Effector memory CD8-positive, alpha-beta T cell (primary cell): ENCODE measurements around the gene GRM5.

Source experiments
- ATAC-seq: fragments of 150-1000 bp; cut with Tn5 transposase; replicated peaks from 2 replicates; pipeline ENCODE4 v1.10.0; 2021; ENCODE audit warnings: mild to moderate bottlenecking, moderate library complexity
- DNase-seq, 3 experiments: peaks; one replicate each; pipeline ENCODE4 v3.0.0; 2021
- H3K27ac Mint-ChIP-seq, 2 donors: one replicate each; pipeline ENCODE4 v1.8.0; 2022; ENCODE audit warnings: mild to moderate bottlenecking in 2 of 2, mixed read lengths in 2 of 2, moderate library complexity in 2 of 2
- H3K27me3 Mint-ChIP-seq, 2 donors: one replicate each; pipeline ENCODE4 v1.8.0; 2022; ENCODE audit warnings: mixed read lengths in 2 of 2
- H3K36me3 Mint-ChIP-seq: one replicate; pipeline ENCODE4 v1.8.0; 2022; ENCODE audit warnings: mild to moderate bottlenecking, moderate library complexity, mixed read lengths; ENCODE audit not compliant: insufficient read depth
- H3K4me1 Mint-ChIP-seq, 2 donors: one replicate each; pipeline ENCODE4 v1.8.0; 2022; ENCODE audit warnings: low read depth in 2 of 2, mixed read lengths in 2 of 2
- H3K4me3 Mint-ChIP-seq, 2 donors: one replicate each; pipeline ENCODE4 v1.8.0; 2022; ENCODE audit warnings: mild to moderate bottlenecking in 2 of 2, mixed read lengths in 2 of 2, moderate library complexity in 2 of 2
- H3K9me3 Mint-ChIP-seq, 2 donors: one replicate each; pipeline ENCODE4 v1.8.0; 2022; ENCODE audit warnings: mixed read lengths in 2 of 2

Gene GRM5

GRCh38 chr11:88809126-88809525 is 256.7 kb downstream of the GRM5 start:
- Mint-ChIP-seq H3K36me3 (no peaks in the 10 kb centered on the region), H3K27me3 (no peaks in the 10 kb centered on the region), H3K9me3 (peaks cover 0 to 2% of the 10 kb centered on the region in 2 donors), H3K4me3 (no peak overlapping the region), H3K27ac (no peak overlapping the region), H3K4me1 (no peaks in the 10 kb centered on the region)
- ATAC-seq, result no peak
- DNase-seq, result no peak

- Mint-ChIP-seq H3K9me3 (peaks cover 0 to 2% of the 10 kb centered on the region in 2 donors), H3K27me3 (no peaks in the 10 kb centered on the region), H3K4me3 (no peak overlapping the region), H3K36me3 (no peaks in the 10 kb centered on the region), H3K27ac (no peak overlapping the region), H3K4me1 (no peaks in the 10 kb centered on the region)
- DNase-seq (no peak), ATAC-seq (no peak)
These were observed 258.4 kb downstream of the GRM5 start for GRCh38 chr11:88807349-88807748.

DNA sequence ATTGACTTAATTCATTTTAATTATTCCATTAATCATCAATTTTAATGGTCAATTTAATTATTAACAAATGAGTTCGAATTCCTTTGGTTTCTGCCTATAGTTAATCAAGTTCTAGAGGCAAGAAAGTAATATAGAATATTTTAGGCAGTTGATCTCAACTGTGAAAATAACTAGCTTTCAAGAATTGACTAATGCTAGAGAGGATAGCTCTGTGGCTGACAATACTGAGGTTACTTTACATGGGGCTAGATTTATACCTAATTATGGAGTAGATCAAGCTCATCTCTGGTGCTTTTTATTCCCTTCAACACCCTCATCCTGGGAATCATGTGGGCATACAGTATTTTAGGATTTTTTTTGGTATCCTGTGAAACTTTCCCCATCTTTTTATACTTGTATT is 259.4 kb downstream of the GRM5 start:
- Mint-ChIP-seq H3K27ac (no peak overlapping the region), H3K36me3 (no peaks in the 10 kb centered on the region), H3K4me3 (no peak overlapping the region), H3K9me3 (peaks cover 0 to 2% of the 10 kb centered on the region in 2 donors), H3K27me3 (no peaks in the 10 kb centered on the region), H3K4me1 (peaks cover 0 to under 1% of the 10 kb centered on the region in 2 donors)
- no peak for ATAC-seq
- no peak for DNase-seq

DNA sequence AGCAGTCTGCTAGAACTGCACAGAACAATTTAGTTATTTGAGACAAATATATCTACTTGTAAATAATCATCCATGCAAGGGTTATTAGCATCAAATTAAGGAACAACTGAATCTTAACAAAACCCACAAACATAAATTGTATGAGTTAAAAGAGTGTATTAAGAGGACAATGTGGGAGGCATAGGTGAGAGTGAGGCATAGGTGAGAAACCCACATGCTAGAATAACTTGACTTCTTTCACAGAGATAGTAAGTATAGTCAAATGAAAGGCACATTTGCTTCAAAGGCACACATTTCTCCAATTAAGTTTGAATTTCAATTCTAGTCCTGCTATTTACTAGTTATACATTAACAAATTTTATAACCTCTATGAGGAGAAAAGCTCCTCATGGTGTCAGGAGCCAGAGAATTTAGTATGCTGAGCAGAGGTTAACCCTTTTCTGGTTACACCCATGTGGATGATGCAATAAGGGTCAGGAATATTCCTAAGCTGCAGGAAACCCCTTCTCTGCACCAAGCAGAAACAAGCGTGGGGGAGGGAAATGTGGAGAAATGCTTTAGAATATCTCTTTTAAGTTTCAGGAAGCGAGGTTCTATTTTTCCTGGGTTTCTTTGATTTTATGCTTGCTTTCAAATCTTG is 264.2 kb downstream of the GRM5 start:
- no peak overlapping the region for H3K27ac Mint-ChIP-seq

GRCh38 chr11:88799771-88800500 is 265.8 kb downstream of the GRM5 start:
- Mint-ChIP-seq H3K9me3 (no peaks in the 10 kb centered on the region), H3K27me3 (no peaks in the 10 kb centered on the region), H3K27ac (no peak overlapping the region), H3K4me3 (no peak overlapping the region), H3K36me3 (no peaks in the 10 kb centered on the region), H3K4me1 (peaks cover 0 to 2% of the 10 kb centered on the region in 2 donors)
- no peak for ATAC-seq
- no peak for DNase-seq

More for the DNA sequence above, 264.2 kb downstream of the GRM5 start:
- Mint-ChIP-seq H3K27me3 (no peaks in the 10 kb centered on the region), H3K4me3 (no peak overlapping the region), H3K36me3 (no peaks in the 10 kb centered on the region), H3K9me3 (no peaks in the 10 kb centered on the region), H3K4me1 (peaks cover 0 to 2% of the 10 kb centered on the region in 2 donors)
- ATAC-seq (peak; percentile 27), DNase-seq (no peak)

DNA sequence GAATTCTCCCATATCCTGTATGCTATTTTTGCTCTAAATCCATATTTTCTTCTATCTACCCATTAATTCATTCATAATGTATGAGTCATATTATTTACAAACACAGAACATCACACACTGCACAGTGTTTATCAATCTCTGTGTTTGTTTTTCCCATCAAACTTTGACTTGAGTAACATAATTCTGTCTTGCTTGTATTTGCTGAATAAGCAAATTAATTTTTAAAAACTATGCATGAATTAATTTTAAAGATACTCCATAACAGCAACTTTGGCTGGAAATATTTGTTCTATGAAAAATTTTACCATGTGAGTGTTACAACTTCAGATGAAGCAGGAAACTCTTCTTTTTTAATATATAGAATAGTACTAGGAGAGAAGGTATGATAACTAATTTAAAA is 275.6 kb downstream of the GRM5 start:
- H3K27ac Mint-ChIP-seq, result no peak overlapping the region
- no peaks in the 10 kb centered on the region for H3K4me1 Mint-ChIP-seq
- H3K27me3 Mint-ChIP-seq, result no peaks in the 10 kb centered on the region
- no peak overlapping the region for H3K4me3 Mint-ChIP-seq
- ATAC-seq, result no peak
- no peaks in the 10 kb centered on the region for H3K9me3 Mint-ChIP-seq
- H3K36me3 Mint-ChIP-seq, result no peaks in the 10 kb centered on the region
- no peak for DNase-seq

GRCh38 chr11:88779577-88779976 is 286.2 kb downstream of the GRM5 start:
- Mint-ChIP-seq H3K4me1 (no peaks in the 10 kb centered on the region), H3K4me3 (no peak overlapping the region), H3K27ac (no peak overlapping the region), H3K27me3 (no peaks in the 10 kb centered on the region), H3K9me3 (no peaks in the 10 kb centered on the region), H3K36me3 (no peaks in the 10 kb centered on the region)
- ATAC-seq (no peak), DNase-seq (no peak)

GRCh38 chr11:88770475-88771079 is 295.2 kb downstream of the GRM5 start:
- H3K27ac Mint-ChIP-seq, result no peak overlapping the region
- H3K4me3 Mint-ChIP-seq, result no peak overlapping the region
- ATAC-seq, result no peak

DNA sequence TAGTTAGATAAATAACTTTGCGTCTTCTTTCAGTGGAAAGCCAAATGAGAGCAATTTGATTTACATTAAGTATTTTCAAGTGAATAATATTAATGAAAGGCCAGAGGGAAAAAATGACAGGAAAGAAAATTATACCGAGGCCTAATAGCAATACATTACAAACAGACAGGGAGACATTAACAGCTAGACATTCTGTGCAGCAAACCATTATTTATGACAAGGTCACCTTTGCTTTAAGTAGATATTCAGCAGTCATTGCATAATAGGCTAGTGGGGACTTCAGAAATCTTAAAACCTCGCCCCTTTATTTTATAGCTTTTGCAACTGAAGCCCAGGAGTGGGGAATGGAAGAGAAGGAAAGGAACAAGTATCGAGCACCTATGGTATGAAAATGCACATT is 321.6 kb downstream of the GRM5 start:
- no peak for DNase-seq
- Mint-ChIP-seq H3K27ac (no peak overlapping the region), H3K9me3 (peaks cover 0 to 6% of the 10 kb centered on the region in 2 donors), H3K4me3 (no peak overlapping the region), H3K36me3 (no peaks in the 10 kb centered on the region), H3K27me3 (no peaks in the 10 kb centered on the region), H3K4me1 (no peaks in the 10 kb centered on the region)
- ATAC-seq, result no peak

More at GRCh38 chr11:88770475-88771079, 295.2 kb downstream of the GRM5 start:
- DNase-seq, result no peak
- H3K27me3 Mint-ChIP-seq, result no peaks in the 10 kb centered on the region
- H3K9me3 Mint-ChIP-seq, result peaks cover 0 to 1% of the 10 kb centered on the region in 2 donors
- H3K4me1 Mint-ChIP-seq, result no peaks in the 10 kb centered on the region
- H3K36me3 Mint-ChIP-seq, result no peaks in the 10 kb centered on the region

- Mint-ChIP-seq H3K27ac (no peak overlapping the region), H3K4me1 (no peaks in the 10 kb centered on the region), H3K27me3 (no peaks in the 10 kb centered on the region), H3K4me3 (no peak overlapping the region), H3K36me3 (no peaks in the 10 kb centered on the region), H3K9me3 (peaks cover 0 to 2% of the 10 kb centered on the region in 2 donors)
- ATAC-seq, result no peak
- DNase-seq, result no peak
These were observed 326.3 kb downstream of the GRM5 start for GRCh38 chr11:88739524-88739923.

- Mint-ChIP-seq H3K4me1 (no peaks in the 10 kb centered on the region), H3K9me3 (peaks cover 0 to 6% of the 10 kb centered on the region in 2 donors), H3K27me3 (no peaks in the 10 kb centered on the region), H3K4me3 (no peak overlapping the region), H3K27ac (no peak overlapping the region), H3K36me3 (no peaks in the 10 kb centered on the region)
- ATAC-seq (no peak), DNase-seq (no peak)
These were observed 356.2 kb downstream of the GRM5 start for GRCh38 chr11:88709567-88709966.

DNA sequence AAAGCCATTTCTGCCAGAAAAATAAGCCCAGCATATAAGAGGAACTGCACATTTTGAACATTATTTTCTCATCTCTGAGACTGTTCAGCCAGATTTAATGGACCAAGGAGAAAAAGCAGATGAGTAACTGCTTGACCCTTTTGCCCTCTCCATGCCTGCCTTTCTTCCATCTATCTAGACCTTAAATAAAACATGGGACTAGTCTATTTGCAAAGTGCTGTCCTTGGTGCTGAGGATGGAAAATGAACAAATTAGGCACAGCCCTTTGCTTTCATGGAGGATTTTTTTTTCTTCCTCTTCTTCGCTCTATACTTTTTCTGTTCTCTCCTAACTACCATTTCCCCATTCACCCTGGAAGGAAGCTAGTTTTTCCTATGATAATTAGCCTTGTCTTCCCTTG is 361.3 kb downstream of the GRM5 start:
- Mint-ChIP-seq H3K27ac (no peak overlapping the region), H3K9me3 (peaks cover 0 to 6% of the 10 kb centered on the region in 2 donors), H3K4me1 (no peaks in the 10 kb centered on the region), H3K4me3 (no peak overlapping the region), H3K27me3 (no peaks in the 10 kb centered on the region), H3K36me3 (no peaks in the 10 kb centered on the region)
- ATAC-seq (no peak), DNase-seq (no peak)

DNA sequence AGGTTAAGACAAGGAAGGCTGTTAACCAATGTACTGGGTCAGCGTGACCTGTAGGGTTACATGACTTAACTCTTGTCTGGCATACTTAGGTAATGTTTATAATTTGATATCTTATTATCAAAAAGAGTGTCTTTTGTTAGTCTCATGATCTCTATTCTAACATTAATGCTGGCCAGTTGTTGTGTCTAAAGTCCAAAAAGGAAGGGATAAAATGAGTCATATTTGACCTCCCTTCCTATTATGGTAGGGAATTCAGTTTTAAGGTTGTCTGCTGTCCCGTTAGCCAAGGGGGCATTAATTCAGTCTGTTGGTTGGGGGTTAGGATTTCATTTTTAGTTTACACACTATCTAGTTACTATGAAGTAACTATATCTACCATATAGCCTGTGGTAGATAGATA is 364.0 kb downstream of the GRM5 start:
- no peak overlapping the region for H3K27ac Mint-ChIP-seq

GRCh38 chr11:88697139-88697538 is 368.6 kb downstream of the GRM5 start:
- ATAC-seq, result no peak
- Mint-ChIP-seq H3K4me1 (no peaks in the 10 kb centered on the region), H3K9me3 (no peaks in the 10 kb centered on the region), H3K36me3 (no peaks in the 10 kb centered on the region), H3K27me3 (no peaks in the 10 kb centered on the region), H3K27ac (no peak overlapping the region), H3K4me3 (no peak overlapping the region)
- no peak for DNase-seq

More for the DNA sequence above, 364.0 kb downstream of the GRM5 start:
- Mint-ChIP-seq H3K36me3 (no peaks in the 10 kb centered on the region), H3K27me3 (no peaks in the 10 kb centered on the region), H3K9me3 (no peaks in the 10 kb centered on the region), H3K4me3 (no peak overlapping the region), H3K4me1 (no peaks in the 10 kb centered on the region)
- ATAC-seq (no peak), DNase-seq (no peak)
